GM12878 (cell line): ENCODE results near the gene PTPN5. TPM values are rescaled to one million over a fixed set of nuclear protein-coding genes. Genes with fewer than 3 reads are reported as not detected.
"Not testable (repeated sequence)": the region's sequence is repeated elsewhere in the genome, so short reads cannot be mapped to it uniquely, and the experiment has no call there.

ENCODE experiments used
- ATAC-seq: fragments of 200-7000 bp; cut with Tn5 transposase; 3 replicates; pipeline ENCODE4 v1.9.1; 2020; ENCODE audit warnings: mild to moderate bottlenecking, moderate library complexity
- BruUV-seq: library from RNA; stranded (reverse); fragments of 400-500 nt; replicated peaks from 2 replicates; lab custom pipeline; 2021; lab: Mats Ljungman, UMichigan
- CTCF ChIA-PET: fragments of 300-600 bp; sonication (Branson Sonifier 250); formaldehyde crosslinking; extraction: SDS; loops from one replicate; lab custom pipeline; 2021; ENCODE audit warnings: inconsistent platforms; lab: Yijun Ruan, JAX
- POLR2A ChIA-PET: fragments of 350-600 bp; formaldehyde crosslinking; extraction: SDS; loops from one replicate; lab custom pipeline; 2021; ENCODE audit warnings: inconsistent platforms; lab: Charles Lee
- RAD21 ChIA-PET: fragments of 300-600 bp; sonication (Branson Sonifier 250); formaldehyde crosslinking; loops from one replicate; lab custom pipeline; 2023; ENCODE audit warnings: antibody characterized with exemption; ENCODE audit not compliant: unreplicated experiment; lab: Charles Lee
- SMC1A ChIA-PET: fragments of 300-600 bp; sonication (Branson Sonifier 250); formaldehyde crosslinking; loops from one replicate; lab custom pipeline; 2023; ENCODE audit not compliant: unreplicated experiment, uncharacterized antibody; lab: Charles Lee
- DNase-seq: peaks from one replicate; pipeline ENCODE4 v3.0.0-alpha.2; 2011; ENCODE audit warnings: low read depth, low spot score
- FAIRE-seq: peaks from 3 replicates; lab custom pipeline; 2011; peaks lifted over from hg19 to GRCh38; lab: Jason Lieb, UNC
- H2AFZ ChIP-seq: 2 replicates; pipeline ENCODE4 v1.6.0; 2011; ENCODE audit warnings: low read depth, low read length, control low read depth; ENCODE audit not compliant: control insufficient read depth
- H3K27ac ChIP-seq: 2 replicates; pipeline ENCODE4 v1.5.1; 2011; ENCODE audit warnings: control low read depth; ENCODE audit not compliant: control insufficient read depth, insufficient read depth
- H3K27me3 ChIP-seq, 2 experiments: replicated peaks in 1 of 2; 2 replicates each; pipeline versions ENCODE4 v1.6.0 to v1.6.1; 2011; ENCODE audit warnings: low read length in 1 of 2; ENCODE audit not compliant: control insufficient read depth in 2 of 2, insufficient read depth in 2 of 2
- H3K36me3 ChIP-seq, 2 experiments: 2 replicates each; pipeline ENCODE4 v1.5.1; 2011; ENCODE audit warnings: low read length in 1 of 2; ENCODE audit not compliant: control insufficient read depth in 2 of 2, insufficient read depth in 2 of 2
- H3K4me1 ChIP-seq: 2 replicates; pipeline ENCODE4 v1.6.1; 2011; ENCODE audit warnings: mild to moderate bottlenecking, low read length, moderate library complexity, mixed read lengths; ENCODE audit not compliant: control insufficient read depth, insufficient read depth
- H3K4me2 ChIP-seq: 2 replicates; pipeline ENCODE4 v1.6.0; 2011; ENCODE audit warnings: control low read depth; ENCODE audit not compliant: control insufficient read depth, insufficient read depth
- H3K4me3 ChIP-seq: fragments of 200-600 bp; sonication (generic); 2 replicates; pipeline ENCODE4 v1.5.1; 2016
- H3K79me2 ChIP-seq: 2 replicates; pipeline ENCODE4 v1.6.0; 2011; ENCODE audit warnings: low read length; ENCODE audit not compliant: control insufficient read depth, insufficient read depth
- H3K9ac ChIP-seq: 2 replicates; pipeline ENCODE4 v1.8.0; 2011; ENCODE audit warnings: low read length, control low read depth, mixed read lengths; ENCODE audit not compliant: control insufficient read depth, insufficient read depth
- H3K9me3 ChIP-seq: replicated peaks from 3 replicates; pipeline ENCODE4 v1.5.1; 2011; ENCODE audit warnings: mild to moderate bottlenecking, low read length; ENCODE audit not compliant: control insufficient read depth, insufficient read depth
- H4K20me1 ChIP-seq: 2 replicates; pipeline ENCODE4 v1.6.0; 2011; ENCODE audit not compliant: control insufficient read depth, insufficient read depth
- BMI1 ChIP-seq: fragments of 450-650 bp; IDR thresholded peaks from 2 replicates; pipeline ENCODE4 v1.6.1; 2016; ENCODE audit warnings: mild to moderate bottlenecking, moderate library complexity, borderline replicate concordance
- FOXM1 ChIP-seq: IDR thresholded peaks from 2 replicates; pipeline ENCODE4 v1.6.1; 2012; ENCODE audit warnings: low read depth, mild to moderate bottlenecking, inconsistent platforms, low read length, moderate library complexity
- MTA2 ChIP-seq: fragments of 450-650 bp; IDR thresholded peaks from 2 replicates; pipeline ENCODE4 v1.6.1; 2016; ENCODE audit warnings: low read depth, mild to moderate bottlenecking, moderate library complexity
- RELB ChIP-seq: fragments of 450-650 bp; IDR thresholded peaks from 2 replicates; pipeline ENCODE4 v1.6.1; 2017; ENCODE audit warnings: low read depth, mild to moderate bottlenecking, moderate library complexity
- STAT3 ChIP-seq: IDR thresholded peaks from 2 replicates; pipeline ENCODE4 v1.6.1; 2011; ENCODE audit warnings: low read depth, low read length, improper control_type of control experiment
- WGBS: methylation state at CpG from one replicate; pipeline ENCODE4 v1.1.6; 2016; ENCODE audit warnings: low lambda C conversion rate; ENCODE audit not compliant: insufficient replicate concordance, insufficient coverage; ENCODE audit errors: missing lambda C conversion rate; 5-methylcytosine and 5-hydroxymethylcytosine counted together
- in situ Hi-C: fragments of 300-500 bp; cut with MboI; formaldehyde crosslinking; loops from 9 replicates; pipeline ENCODE4 v1.14.3; 2018; ENCODE audit warnings: mixed read lengths
- intact Hi-C: fragments of 100-400 bp; cut with micrococcal nuclease; formaldehyde crosslinking; loops from one replicate; pipeline ENCODE4 v1.14.2; 2022; ENCODE audit not compliant: unreplicated experiment
- polyA plus RNA-seq, 11 experiments: library from polyadenylated mRNA; depleted of rRNA in 4 of 11; unstranded in 6 of 11; stranded (reverse) in 5 of 11; fragments of >200 nt; fragmentation: Nextera tagmentation in 4 of 11; fragmentation: Illumina TruSeq in 1 of 11; extraction: Ambion mirVana in 4 of 11; extraction: Trizol in 1 of 11; gene quantifications; 1 replicate in 1 of 11; 2 replicates in 10 of 11; pipeline versions ENCODE4 v1.2.1 to v1.2.3, GENCODE V29; 2011 to 2016; ENCODE audit warnings: inconsistent platforms in 2 of 11, missing spikeins in 2 of 11, low read depth in 1 of 11
- total RNA-seq, 4 experiments: library from RNA; depleted of rRNA in 3 of 4; stranded (reverse); fragments of >200 nt in 3 of 4; fragmentation: Illumina TruSeq in 1 of 4; extraction: Trizol in 1 of 4; gene quantifications; 2 replicates each; pipeline versions ENCODE4 v1.2.1 to v1.2.3, GENCODE V29; 2013 to 2021
- TF ChIP-seq, protein P1 (sequence below): fragments of 450-650 bp; IDR thresholded peaks from 2 replicates; pipeline ENCODE4 v1.6.1; 2016; ENCODE audit warnings: mild to moderate bottlenecking
- TF ChIP-seq, protein P2 (sequence below): fragments of 450-650 bp; IDR thresholded peaks from 2 replicates; pipeline ENCODE4 v1.6.1; 2016; ENCODE audit warnings: mild to moderate bottlenecking, moderate library complexity, borderline replicate concordance

PTPN5 gene
- total and polyA plus RNA-seq, 10 of the 15 experiments (the other 5 are each of a cell fraction or from before 2014, with no cell fraction given), result 0.04 to 0.06 (median 0.05) TPM; not detected in 7

GRCh38 chr11:18820160-18820559 is 28.6 kb upstream of the PTPN5 start:
- TF ChIP-seq, protein P1, sequence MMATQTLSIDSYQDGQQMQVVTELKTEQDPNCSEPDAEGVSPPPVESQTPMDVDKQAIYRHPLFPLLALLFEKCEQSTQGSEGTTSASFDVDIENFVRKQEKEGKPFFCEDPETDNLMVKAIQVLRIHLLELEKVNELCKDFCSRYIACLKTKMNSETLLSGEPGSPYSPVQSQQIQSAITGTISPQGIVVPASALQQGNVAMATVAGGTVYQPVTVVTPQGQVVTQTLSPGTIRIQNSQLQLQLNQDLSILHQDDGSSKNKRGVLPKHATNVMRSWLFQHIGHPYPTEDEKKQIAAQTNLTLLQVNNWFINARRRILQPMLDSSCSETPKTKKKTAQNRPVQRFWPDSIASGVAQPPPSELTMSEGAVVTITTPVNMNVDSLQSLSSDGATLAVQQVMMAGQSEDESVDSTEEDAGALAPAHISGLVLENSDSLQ, result 0 out of 2 replicates have a peak, but pooled peaks have one; percentile 19
- TF ChIP-seq MTA2, result peak; percentile 60
- H2AFZ ChIP-seq, RAD21 ChIA-PET, DNase-seq, H3K27me3 ChIP-seq, intact Hi-C loops, H3K4me2 ChIP-seq, H3K4me3 ChIP-seq, H3K9me3 ChIP-seq, FAIRE-seq, BruUV-seq, H3K27ac ChIP-seq, H3K9ac ChIP-seq, ATAC-seq, H3K4me1 ChIP-seq, H3K36me3 ChIP-seq, in situ Hi-C loops, H3K79me2 ChIP-seq, H4K20me1 ChIP-seq: not testable (repeated sequence)
- SMC1A ChIA-PET, result interaction anchor here (0.6 to 2.0 kb wide), 3 partner anchors 15 to 57 kb away, joined by 3 to 6 read pairs (median 3); no protein-coding TSS in a partner anchor
- POLR2A ChIA-PET, result interaction anchor here (0.6 kb wide), 1 partner anchor 93 kb away, joined by 3 read pairs; no protein-coding TSS in a partner anchor
- CTCF ChIA-PET, result interaction anchor here (1.8 kb wide), 1 partner anchor 45 kb away, joined by 4 read pairs; no protein-coding TSS in a partner anchor
- WGBS, result 6% methylated on average over 1 of the region's 1 CpG

- ChIA-PET CTCF (interaction anchor here (0.7 to 15.5 kb wide), 9 partner anchors 9 to 689 kb away, joined by 3 to 310 read pairs (median 24); no protein-coding TSS in a partner anchor), RAD21 (interaction anchor here (3.1 kb wide), 1 partner anchor 30 kb away, joined by 33 read pairs; no protein-coding TSS in a partner anchor), SMC1A (interaction anchor here (0.8 to 13.0 kb wide), 7 partner anchors 8 to 264 kb away, joined by 3 to 174 read pairs (median 6); no protein-coding TSS in a partner anchor), POLR2A (no interaction called here)
- Histone ChIP-seq H3K4me1 (no peaks in the 10 kb centered on the region), H3K4me2 (no peak overlapping the region), H3K27ac (no peak overlapping the region), H4K20me1 (no peaks in the 10 kb centered on the region; the same call in 1 of the 2 replicates), H3K36me3 (no peaks in the 10 kb centered on the region), H3K79me2 (no peaks in the 10 kb centered on the region), H3K9ac (no peak overlapping the region), H3K4me3 (no peak overlapping the region), H3K27me3 (peaks cover 0 to 9% of the 10 kb centered on the region in 2 experiments; a peak in 2 of 4 replicates), H2AFZ (no peak overlapping the region), H3K9me3 (no peaks in the 10 kb centered on the region)
- in situ Hi-C loops, result no loop called here
- DNase-seq (no peak), FAIRE-seq (no peak), ATAC-seq (peak; percentile 28; the same call in 2 of the 3 replicates)
- no TSS peak for BruUV-seq
- WGBS, result 13% methylated on average over 4 of the region's 4 CpGs
- intact Hi-C loops, result no loop called here
- TF ChIP-seq FOXM1, result no peak
- TF ChIP-seq BMI1, result no peak
- no peak for TF ChIP-seq RELB
- TF ChIP-seq, protein P2, sequence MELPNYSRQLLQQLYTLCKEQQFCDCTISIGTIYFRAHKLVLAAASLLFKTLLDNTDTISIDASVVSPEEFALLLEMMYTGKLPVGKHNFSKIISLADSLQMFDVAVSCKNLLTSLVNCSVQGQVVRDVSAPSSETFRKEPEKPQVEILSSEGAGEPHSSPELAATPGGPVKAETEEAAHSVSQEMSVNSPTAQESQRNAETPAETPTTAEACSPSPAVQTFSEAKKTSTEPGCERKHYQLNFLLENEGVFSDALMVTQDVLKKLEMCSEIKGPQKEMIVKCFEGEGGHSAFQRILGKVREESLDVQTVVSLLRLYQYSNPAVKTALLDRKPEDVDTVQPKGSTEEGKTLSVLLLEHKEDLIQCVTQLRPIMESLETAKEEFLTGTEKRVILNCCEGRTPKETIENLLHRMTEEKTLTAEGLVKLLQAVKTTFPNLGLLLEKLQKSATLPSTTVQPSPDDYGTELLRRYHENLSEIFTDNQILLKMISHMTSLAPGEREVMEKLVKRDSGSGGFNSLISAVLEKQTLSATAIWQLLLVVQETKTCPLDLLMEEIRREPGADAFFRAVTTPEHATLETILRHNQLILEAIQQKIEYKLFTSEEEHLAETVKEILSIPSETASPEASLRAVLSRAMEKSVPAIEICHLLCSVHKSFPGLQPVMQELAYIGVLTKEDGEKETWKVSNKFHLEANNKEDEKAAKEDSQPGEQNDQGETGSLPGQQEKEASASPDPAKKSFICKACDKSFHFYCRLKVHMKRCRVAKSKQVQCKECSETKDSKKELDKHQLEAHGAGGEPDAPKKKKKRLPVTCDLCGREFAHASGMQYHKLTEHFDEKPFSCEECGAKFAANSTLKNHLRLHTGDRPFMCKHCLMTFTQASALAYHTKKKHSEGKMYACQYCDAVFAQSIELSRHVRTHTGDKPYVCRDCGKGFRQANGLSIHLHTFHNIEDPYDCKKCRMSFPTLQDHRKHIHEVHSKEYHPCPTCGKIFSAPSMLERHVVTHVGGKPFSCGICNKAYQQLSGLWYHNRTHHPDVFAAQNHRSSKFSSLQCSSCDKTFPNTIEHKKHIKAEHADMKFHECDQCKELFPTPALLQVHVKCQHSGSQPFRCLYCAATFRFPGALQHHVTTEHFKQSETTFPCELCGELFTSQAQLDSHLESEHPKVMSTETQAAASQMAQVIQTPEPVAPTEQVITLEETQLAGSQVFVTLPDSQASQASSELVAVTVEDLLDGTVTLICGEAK, result no peak
- no peak for TF ChIP-seq STAT3
These were observed 12.8 kb upstream of the PTPN5 start for GRCh38 chr11:18804199-18804999.
